MM.1S (cell line): ENCODE data around the gene COPS9.

ENCODE experiments used
- DNase-seq: peaks from one replicate; pipeline ENCODE4 v3.0.0-alpha.2; 2015
- H2AFZ ChIP-seq: fragments of 300-600 bp; sonication (generic); 2 replicates; pipeline ENCODE4 v1.6.0; 2016; ENCODE audit warnings: antibody characterized with exemption, low read length
- H3F3A ChIP-seq: fragments of 300-600 bp; sonication (generic); 2 replicates; pipeline ENCODE4 v1.6.1; 2016; ENCODE audit warnings: mild to moderate bottlenecking, antibody characterized with exemption, low read length, moderate library complexity, mixed read lengths; ENCODE audit not compliant: insufficient read depth
- H3K27ac ChIP-seq: fragments of 300-600 bp; sonication (generic); 2 replicates; pipeline ENCODE4 v1.5.1; 2016; ENCODE audit warnings: mild to moderate bottlenecking, low read length
- H3K27me3 ChIP-seq: fragments of 300-600 bp; sonication (generic); replicated peaks from 2 replicates; pipeline ENCODE4 v1.6.0; 2016; ENCODE audit warnings: low read length; ENCODE audit not compliant: insufficient read depth
- H3K36me3 ChIP-seq: fragments of 300-600 bp; sonication (generic); replicated peaks from 2 replicates; pipeline ENCODE4 v1.6.1; 2016; ENCODE audit warnings: mild to moderate bottlenecking, low read length, mixed read lengths; ENCODE audit not compliant: insufficient read depth
- H3K4me1 ChIP-seq: fragments of 300-600 bp; sonication (generic); 2 replicates; pipeline ENCODE4 v1.6.1; 2016; ENCODE audit warnings: low read length, mixed read lengths
- H3K4me2 ChIP-seq: fragments of 300-600 bp; sonication (generic); 2 replicates; pipeline ENCODE4 v1.6.0; 2016; ENCODE audit warnings: low read depth, low read length
- H3K4me3 ChIP-seq: fragments of 300-600 bp; sonication (generic); 2 replicates; pipeline ENCODE4 v1.5.1; 2016; ENCODE audit warnings: low read length, mixed read lengths
- H3K79me2 ChIP-seq: fragments of 300-600 bp; sonication (generic); 2 replicates; pipeline ENCODE4 v1.6.1; 2016; ENCODE audit warnings: mixed run types, low read length, mixed read lengths
- H3K9ac ChIP-seq: fragments of 300-600 bp; sonication (generic); 2 replicates; pipeline ENCODE4 v1.6.1; 2016; ENCODE audit warnings: low read length, mixed read lengths
- H3K9me2 ChIP-seq: fragments of 300-600 bp; sonication (generic); replicated peaks from 2 replicates; pipeline ENCODE4 v1.6.1; 2016; ENCODE audit warnings: mild to moderate bottlenecking, low read length, mixed read lengths; ENCODE audit not compliant: insufficient read depth
- H3K9me3 ChIP-seq: fragments of 300-600 bp; sonication (generic); replicated peaks from 2 replicates; pipeline ENCODE4 v1.6.1; 2016; ENCODE audit warnings: mild to moderate bottlenecking, low read length, mixed read lengths; ENCODE audit not compliant: insufficient read depth
- H4K20me1 ChIP-seq: fragments of 300-600 bp; sonication (generic); 2 replicates; pipeline ENCODE4 v1.6.1; 2016; ENCODE audit warnings: mild to moderate bottlenecking, low read length, moderate library complexity, mixed read lengths; ENCODE audit not compliant: insufficient read depth
- CTCF ChIP-seq: fragments of 300-600 bp; sonication (generic); IDR thresholded peaks from 2 replicates; pipeline ENCODE4 v1.5.1; 2016; ENCODE audit warnings: antibody characterized with exemption, low read length, mixed read lengths
- EZH2 ChIP-seq: fragments of 300-600 bp; sonication (generic); optimal IDR thresholded peaks from 2 replicates; pipeline ENCODE3; 2017; ENCODE audit warnings: low read depth, mild to moderate bottlenecking, antibody characterized with exemption, low read length, mixed read lengths
- EZH2phosphoT487 ChIP-seq: fragments of 300-600 bp; sonication (generic); IDR thresholded peaks from 2 replicates; pipeline ENCODE4 v1.6.1; 2018; ENCODE audit warnings: antibody characterized with exemption, low read length

COPS9 gene

GRCh38 chr2:240124651-240125030 lies 11.5 kb downstream of the COPS9 start:
- no peaks in the 10 kb centered on the region for H4K20me1 ChIP-seq
- H3K9me3 ChIP-seq = no peaks in the 10 kb centered on the region
- no peak overlapping the region for H3K27ac ChIP-seq
- no peaks in the 10 kb centered on the region for H3K9me2 ChIP-seq
- no peak overlapping the region for H2AFZ ChIP-seq
- H3K79me2 ChIP-seq = no peaks in the 10 kb centered on the region
- TF ChIP-seq EZH2phosphoT487 = no peak
- no peak for TF ChIP-seq EZH2
- no peaks in the 10 kb centered on the region for H3F3A ChIP-seq
- H3K4me2 ChIP-seq = no peak overlapping the region
- H3K9ac ChIP-seq = no peak overlapping the region
- no peaks in the 10 kb centered on the region for H3K27me3 ChIP-seq
- no peak for DNase-seq
- no peaks in the 10 kb centered on the region for H3K36me3 ChIP-seq
- no peak overlapping the region for H3K4me3 ChIP-seq
- no peaks in the 10 kb centered on the region for H3K4me1 ChIP-seq

- no peak overlapping the region for H3K27ac ChIP-seq
- no peak overlapping the region for H3K9ac ChIP-seq
Observed at GRCh38 chr2:240123821-240124650, 12.1 kb downstream of the COPS9 start.

DNA sequence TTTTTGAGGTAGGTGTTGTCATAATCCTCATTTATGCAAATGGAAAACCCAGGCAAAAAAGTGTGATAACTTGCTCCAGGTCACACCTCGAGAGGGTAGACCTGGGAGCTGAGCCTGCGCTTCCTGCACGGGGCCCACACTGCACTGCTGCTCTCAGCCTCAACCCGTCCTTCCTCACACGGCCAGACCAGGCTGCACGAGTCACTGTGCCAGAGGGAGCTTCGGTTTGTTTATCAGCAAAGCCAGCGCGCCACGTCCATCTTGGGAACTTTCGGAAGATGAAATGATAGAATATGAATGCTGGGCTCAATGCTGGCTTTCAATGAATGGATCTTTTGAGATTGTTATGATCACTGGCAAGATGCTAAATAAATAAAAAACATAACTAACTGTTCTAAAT lies 14.4 kb downstream of the COPS9 start:
- no peaks in the 10 kb centered on the region for H3K27me3 ChIP-seq
- no peaks in the 10 kb centered on the region for H3K9me2 ChIP-seq
- H4K20me1 ChIP-seq = no peaks in the 10 kb centered on the region
- H3K79me2 ChIP-seq = no peaks in the 10 kb centered on the region
- H3K4me3 ChIP-seq = no peak overlapping the region
- H3K4me2 ChIP-seq = no peak overlapping the region
- TF ChIP-seq EZH2phosphoT487 = no peak
- TF ChIP-seq CTCF = no peak
- DNase-seq = no peak
- no peaks in the 10 kb centered on the region for H3K9me3 ChIP-seq
- H3K9ac ChIP-seq = no peak overlapping the region
- H3K4me1 ChIP-seq = no peaks in the 10 kb centered on the region
- no peaks in the 10 kb centered on the region for H3K36me3 ChIP-seq
- H2AFZ ChIP-seq = no peak overlapping the region
- no peaks in the 10 kb centered on the region for H3F3A ChIP-seq
- H3K27ac ChIP-seq = no peak overlapping the region

More at GRCh38 chr2:240123821-240124650, 12.1 kb downstream of the COPS9 start:
- Histone ChIP-seq H3K4me2 (no peak overlapping the region), H3K79me2 (no peaks in the 10 kb centered on the region), H3K4me1 (no peaks in the 10 kb centered on the region), H3K27me3 (no peaks in the 10 kb centered on the region), H3K9me2 (no peaks in the 10 kb centered on the region), H3K36me3 (no peaks in the 10 kb centered on the region), H3K9me3 (no peaks in the 10 kb centered on the region), H2AFZ (no peak overlapping the region), H3F3A (no peaks in the 10 kb centered on the region), H3K4me3 (no peak overlapping the region), H4K20me1 (no peaks in the 10 kb centered on the region)
- TF ChIP-seq EZH2 = no peak
- TF ChIP-seq CTCF = no peak
- no peak for TF ChIP-seq EZH2phosphoT487
- DNase-seq = no peak

- Histone ChIP-seq H3K79me2 (no peaks in the 10 kb centered on the region), H3K9me2 (no peaks in the 10 kb centered on the region), H3K27me3 (no peaks in the 10 kb centered on the region), H4K20me1 (no peaks in the 10 kb centered on the region), H2AFZ (no peak overlapping the region), H3K36me3 (no peaks in the 10 kb centered on the region), H3K4me2 (no peak overlapping the region), H3K4me1 (no peaks in the 10 kb centered on the region), H3K4me3 (no peak overlapping the region), H3K27ac (no peak overlapping the region), H3F3A (no peaks in the 10 kb centered on the region), H3K9me3 (no peaks in the 10 kb centered on the region), H3K9ac (no peak overlapping the region)
- no peak for TF ChIP-seq CTCF
- no peak for TF ChIP-seq EZH2phosphoT487
- TF ChIP-seq EZH2 = no peak
- no peak for DNase-seq
Observed at GRCh38 chr2:240121190-240121589, 14.9 kb downstream of the COPS9 start.
